Neural crest cell (in vitro differentiated cells): ENCODE results near the gene TTLL11. TPM values are rescaled to one million over a fixed set of nuclear protein-coding genes. Genes with fewer than 3 reads are reported as not detected.

ENCODE experiments used
- DNase-seq: peaks from one replicate; pipeline ENCODE4 v3.0.0; 2021; ENCODE audit warnings: low read depth, mixed read lengths, low spot score
- H3K27ac Mint-ChIP-seq: one replicate; pipeline ENCODE4 v1.8.0; 2021; ENCODE audit warnings: mild to moderate bottlenecking, mixed read lengths; ENCODE audit not compliant: unreplicated experiment
- H3K27me3 Mint-ChIP-seq: 2 replicates; pipeline ENCODE4 v1.8.0; 2021; ENCODE audit warnings: low read depth, mild to moderate bottlenecking, mixed read lengths
- H3K36me3 Mint-ChIP-seq: 2 replicates; pipeline ENCODE4 v1.8.0; 2021; ENCODE audit warnings: low read depth, mild to moderate bottlenecking, mixed read lengths
- H3K4me1 Mint-ChIP-seq: 2 replicates; pipeline ENCODE4 v1.8.0; 2021; ENCODE audit warnings: mixed read lengths
- H3K4me3 Mint-ChIP-seq: one replicate; pipeline ENCODE4 v1.8.0; 2021; ENCODE audit warnings: mild to moderate bottlenecking, mixed read lengths
- H3K9me3 Mint-ChIP-seq: 2 replicates; pipeline ENCODE4 v1.8.0; 2021; ENCODE audit warnings: mixed read lengths
- CTCF ChIP-seq: fragments of 200-600 bp; sonication (generic); conservative IDR thresholded peaks from 2 replicates; pipeline ENCODE4 v1.5.0; 2021; ENCODE audit warnings: antibody characterized with exemption, mild to moderate bottlenecking
- total RNA-seq: library from RNA; stranded (reverse); gene quantifications from 2 replicates; pipeline ENCODE4 v1.2.1, GENCODE V29; 2021

The TTLL11 gene
- total RNA-seq, 1 donor from 2014 or later, result 9.1 TPM

GRCh38 chr9:121998513-121999049, 94.5 kb downstream of the TTLL11 start:
- Mint-ChIP-seq H3K9me3 (no peaks in the 10 kb centered on the region), H3K27me3 (no peaks in the 10 kb centered on the region), H3K36me3 (no peaks in the 10 kb centered on the region), H3K4me1 (peaks cover 8% of the 10 kb centered on the region), H3K27ac (no peak overlapping the region), H3K4me3 (no peak overlapping the region)
- DNase-seq, result no peak
- no peak for TF ChIP-seq CTCF

GRCh38 chr9:121997791-121998190, 95.3 kb downstream of the TTLL11 start:
- no peak for DNase-seq
- Mint-ChIP-seq H3K4me1 (peaks cover 8% of the 10 kb centered on the region), H3K27me3 (no peaks in the 10 kb centered on the region), H3K36me3 (no peaks in the 10 kb centered on the region), H3K4me3 (no peak overlapping the region), H3K27ac (no peak overlapping the region), H3K9me3 (no peaks in the 10 kb centered on the region)
- no peak for TF ChIP-seq CTCF

GRCh38 chr9:121996783-121997182, 96.3 kb downstream of the TTLL11 start:
- no peak for TF ChIP-seq CTCF
- Mint-ChIP-seq H3K4me3 (no peak overlapping the region), H3K27me3 (no peaks in the 10 kb centered on the region), H3K36me3 (no peaks in the 10 kb centered on the region), H3K9me3 (no peaks in the 10 kb centered on the region), H3K4me1 (peaks cover 5% of the 10 kb centered on the region), H3K27ac (no peak overlapping the region)
- no peak for DNase-seq

- Mint-ChIP-seq H3K27me3 (no peaks in the 10 kb centered on the region), H3K4me1 (peaks cover 5% of the 10 kb centered on the region), H3K27ac (no peak overlapping the region), H3K36me3 (no peaks in the 10 kb centered on the region), H3K4me3 (no peak overlapping the region), H3K9me3 (no peaks in the 10 kb centered on the region)
- no peak for TF ChIP-seq CTCF
- DNase-seq, result no peak
Observed at GRCh38 chr9:121995997-121996396, 97.1 kb downstream of the TTLL11 start.

GRCh38 chr9:121992571-121993212, 100.4 kb downstream of the TTLL11 start:
- peak; percentile 92 for TF ChIP-seq CTCF
- Mint-ChIP-seq H3K27ac (no peak overlapping the region), H3K4me3 (no peak overlapping the region), H3K9me3 (no peaks in the 10 kb centered on the region), H3K36me3 (no peaks in the 10 kb centered on the region), H3K4me1 (no peaks in the 10 kb centered on the region), H3K27me3 (no peaks in the 10 kb centered on the region)
- DNase-seq, result peak; percentile 40
